Adrenal gland (tissue), 12 donors: ENCODE results near the gene PLA2G10. TPM values are rescaled to one million over a fixed set of nuclear protein-coding genes. Genes with fewer than 3 reads are reported as not detected.

Experiments
- polyA plus RNA-seq, 3 donors: library from polyadenylated mRNA; stranded (reverse); fragments of 200-250 nt in 2 of 3; fragments of 350-450 nt in 1 of 3; fragmentation: Illumina TruSeq in 1 of 3; extraction: RNeasy Lipid Tissue Mini Kit (QIAGEN cat#74804) in 1 of 3; gene quantifications; one replicate each; pipeline ENCODE4 v1.2.3, GENCODE V29; 2013 to 2014
- small RNA-seq, 2 donors: library from RNA; depleted of rRNA; stranded (forward); fragments of <200 nt; gene quantifications; one replicate each; pipeline ENCODE3, GENCODE V24; 2016
- total RNA-seq, 9 donors: library from RNA; depleted of rRNA in 4 of 9; stranded (reverse); fragments of >200 nt in 4 of 9; fragments of 120-200 nt in 1 of 9; fragmentation: NEBNext Ultra II Directional in 1 of 9; extraction: Animal tissue kit (Norgen Biotek cat#: 25700) in 1 of 9; gene quantifications; one replicate each; pipeline versions ENCODE4 v1.1.0 to v1.2.4, GENCODE V29; 2013 to 2023
- donor health status: healthy with polysubstance abuse.
- donor health status: Bipolar disorder and iron deficiency.
- donor health status: DM: yes; HTN: yes; CAD: no.
- donor health status: DM: no; HTN: no; CAD: no.
- donor health status: DM: no; HTN: no; CAD: no.
- donor health status: DM: yes; HTN: yes; CAD: no.

PLA2G10 gene
- total and polyA plus RNA-seq, 12 donors, result not detected

Small RNA genes lying within 50 kb of the gene (small RNA-seq; reads per million reads assigned to genes)
- gene RNU7-125P, result 0 reads per million in 2 donors

Other genes starting within 250 kb of the PLA2G10 start
- gene PARN, start 64.0 kb downstream of the PLA2G10 start, total RNA-seq, result 100 to 1,000 TPM in 1 of 9 donors, 10 to 100 TPM in 8; 30.8 to 121 (median 36.3) TPM
- 10 to 100 TPM; 11.7 to 60.2 (median 15.1) TPM for gene PARN, start 64.0 kb downstream of the PLA2G10 start, polyA plus RNA-seq
- 10 to 100 TPM; 43.6 to 75.8 (median 59.7) TPM for gene BFAR, start 61.4 kb downstream of the PLA2G10 start, total RNA-seq
- 10 to 100 TPM; 20.3 to 51.3 (median 33.5) TPM for gene BFAR, start 61.4 kb downstream of the PLA2G10 start, polyA plus RNA-seq
- gene NPIPA3, start 9.1 kb upstream of the PLA2G10 start, total RNA-seq, result 1 to 10 TPM in 7 of 9 donors, under 1 TPM in 1, not detected in 1; 0.60 to 6.0 (median 2.2) TPM
- 1 to 10 TPM in 2 of 3 donors, under 1 TPM in 1; 0.73 to 8.1 (median 6.5) TPM for gene NPIPA3, start 9.1 kb upstream of the PLA2G10 start, polyA plus RNA-seq
- 1 to 10 TPM in 4 of 9 donors, under 1 TPM in 3, not detected in 2; 0.43 to 3.4 (median 1.7) TPM for gene NPIPA2, start 48.2 kb upstream of the PLA2G10 start, total RNA-seq
- gene NPIPA2, start 48.2 kb upstream of the PLA2G10 start, polyA plus RNA-seq, result 10 to 100 TPM in 1 of 3 donors, 1 to 10 TPM in 2; 2.5 to 20.8 (median 8.9) TPM
- 100 to 1,000 TPM in 1 of 9 donors, 10 to 100 TPM in 8; 32.8 to 103 (median 73.3) TPM for gene NOMO1, start 139.4 kb upstream of the PLA2G10 start, total RNA-seq
- 100 to 1,000 TPM in 1 of 3 donors, 10 to 100 TPM in 2; 19.1 to 131 (median 30.1) TPM for gene NOMO1, start 139.4 kb upstream of the PLA2G10 start, polyA plus RNA-seq
- 100 to 1,000 TPM in 1 of 9 donors, 10 to 100 TPM in 8; 23.9 to 114 (median 43.5) TPM for gene NPIPA1, start 243.1 kb upstream of the PLA2G10 start, total RNA-seq
- gene NPIPA1, start 243.1 kb upstream of the PLA2G10 start, polyA plus RNA-seq, result 100 to 1,000 TPM in 2 of 3 donors, 10 to 100 TPM in 1; 44.8 to 534 (median 260) TPM